GM18951 (cell line): ENCODE measurements around the gene COPS6.

Experiments used
- POLR2A ChIP-seq: IDR thresholded peaks from 4 replicates; pipeline ENCODE4 v1.6.1; 2011; ENCODE audit warnings: mild to moderate bottlenecking; ENCODE audit not compliant: insufficient read length, insufficient read depth; ENCODE audit errors: extremely low read depth
- in situ Hi-C: fragments of 300-500 bp; cut with MboI; formaldehyde crosslinking; loops from one replicate; pipeline ENCODE4 v1.12.0; 2022; ENCODE audit warnings: low sequenced_read_pairs, mixed read lengths, inconsistent platforms; ENCODE audit not compliant: unreplicated experiment

Gene COPS6

GRCh38 chr7:100088621-100089457, at the start of gene COPS6:
TSS of gene COPS6 (plus strand) at chr7:100088969. CDS start at chr7:100088991, 22 bp downstream.
- TF ChIP-seq POLR2A: peak; percentile 97
- in situ Hi-C loops: no loop called here

- in situ Hi-C loops: no loop called here
- TF ChIP-seq POLR2A: no peak
These were observed 48.2 kb upstream of the COPS6 start for GRCh38 chr7:100040575-100040974.

- TF ChIP-seq POLR2A: no peak
- in situ Hi-C loops: no loop called here
These were observed 44.1 kb upstream of the COPS6 start for GRCh38 chr7:100044718-100045117.

GRCh38 chr7:100048680-100049079, 40.1 kb upstream of the COPS6 start:
- no peak for TF ChIP-seq POLR2A
- in situ Hi-C loops: no loop called here

- in situ Hi-C loops: no loop called here
- peak; percentile 87 for TF ChIP-seq POLR2A
These were observed 39.1 kb upstream of the COPS6 start, which contains the start of gene ZSCAN21 for GRCh38 chr7:100049441-100050291. TSS of gene ZSCAN21 (plus strand) at chr7:100049774. CDS start at chr7:100057007, 7,233 bp downstream.

GRCh38 chr7:100051611-100052010, 37.2 kb upstream of the COPS6 start:
- TF ChIP-seq POLR2A: no peak
- in situ Hi-C loops: no loop called here

GRCh38 chr7:100053215-100053614, 35.6 kb upstream of the COPS6 start:
- no peak for TF ChIP-seq POLR2A
- in situ Hi-C loops: no loop called here

- in situ Hi-C loops: no loop called here
- no peak for TF ChIP-seq POLR2A
These were observed 31.8 kb upstream of the COPS6 start for GRCh38 chr7:100057006-100057405.

GRCh38 chr7:100059251-100059739, 29.5 kb upstream of the COPS6 start:
- TF ChIP-seq POLR2A: no peak
- in situ Hi-C loops: no loop called here

GRCh38 chr7:100061518-100062193, 27.1 kb upstream of the COPS6 start:
- no peak for TF ChIP-seq POLR2A
- in situ Hi-C loops: no loop called here

- TF ChIP-seq POLR2A: no peak
- in situ Hi-C loops: no loop called here
These were observed 25.4 kb upstream of the COPS6 start for GRCh38 chr7:100063376-100063775.

- in situ Hi-C loops: no loop called here
- no peak for TF ChIP-seq POLR2A
These were observed 24.6 kb upstream of the COPS6 start for GRCh38 chr7:100064162-100064561.
